Upper lobe of left lung (tissue), 6 donors: ENCODE measurements around the gene EPO. TPM values are rescaled to one million over a fixed set of nuclear protein-coding genes. Genes with fewer than 3 reads are reported as not detected.

Experiments
- ATAC-seq, 2 donors: fragments of 200-7000 bp; cut with Tn5 transposase; one replicate each; pipeline ENCODE4 v1.9.1; 2022; ENCODE audit warnings: mild to moderate bottlenecking in 2 of 2, moderate library complexity in 2 of 2; ENCODE audit not compliant: low FRiP score in 2 of 2
- DNase-seq, 2 donors: peaks; one replicate each; pipeline ENCODE4 v3.0.0-alpha.2; 2019 to 2020
- H3K27ac ChIP-seq, 4 donors: fragments of 200-600 bp; sonication (generic); one replicate each; pipeline ENCODE4 v1.5.1; 2016 to 2019
- H3K27me3 ChIP-seq, 4 donors: fragments of 200-600 bp; sonication (generic); one replicate each; pipeline ENCODE4 v1.5.1; 2017 to 2019
- H3K36me3 ChIP-seq, 4 donors: fragments of 200-600 bp; sonication (generic); one replicate each; pipeline ENCODE4 v1.5.1; 2016 to 2019
- H3K4me1 ChIP-seq, 4 donors: fragments of 200-600 bp; sonication (generic); one replicate each; pipeline ENCODE4 v1.5.1; 2018 to 2019
- H3K4me3 ChIP-seq, 4 donors: fragments of 200-600 bp; sonication (generic); one replicate each; pipeline ENCODE4 v1.5.1; 2017 to 2019; ENCODE audit warnings: mild to moderate bottlenecking in 2 of 4, moderate library complexity in 1 of 4
- H3K9me3 ChIP-seq, 4 donors: fragments of 200-600 bp; sonication (generic); one replicate each; pipeline ENCODE4 v1.5.1; 2018 to 2019
- EP300 ChIP-seq, 4 donors: sonication (generic); formaldehyde crosslinking; IDR thresholded peaks; one replicate each; pipeline ENCODE4 v1.5.1; 2017; ENCODE audit warnings: antibody characterized with exemption in 4 of 4, control low read depth in 2 of 4
- POLR2A ChIP-seq, 4 donors: fragments of 450-650 bp; IDR thresholded peaks; one replicate each; pipeline ENCODE4 v1.5.1; 2016 to 2017; ENCODE audit warnings: antibody characterized with exemption in 4 of 4, mild to moderate bottlenecking in 2 of 4
- POLR2AphosphoS5 ChIP-seq, 2 donors: sonication (generic); formaldehyde crosslinking; IDR thresholded peaks; one replicate each; pipeline ENCODE4 v1.5.1; 2017; ENCODE audit warnings: antibody characterized with exemption in 2 of 2
- WGBS, 2 donors: methylation state at CpG; one replicate each; pipeline ENCODE4 v1.1.5; 2017 to 2018; 5-methylcytosine and 5-hydroxymethylcytosine counted together
- total RNA-seq, 6 donors: library from RNA; depleted of rRNA in 4 of 6; stranded (reverse); fragments of >200 nt in 4 of 6; gene quantifications; one replicate each; pipeline versions ENCODE4 v1.1.0 to v1.2.1, GENCODE V29; 2016 to 2021
- TF ChIP-seq, protein P1 (sequence below), 6 experiments: fragments of 450-650 bp in 4 of 6; fragments of 200-600 bp in 2 of 6; sonication (generic) in 2 of 6; IDR thresholded peaks; one replicate each; pipeline ENCODE4 v1.5.1; 2016 to 2019; ENCODE audit warnings: antibody characterized with exemption in 6 of 6
- donor health status: DM: no; HTN: no; CAD: no; lungs with moderate emphysema.
- donor health status: DM: no; HTN: yes; CAD: no; lungs with severe emphysema.

EPO gene
- total RNA-seq, 6 donors from 2014 or later, result 0.20 TPM; not detected in 5

DNA sequence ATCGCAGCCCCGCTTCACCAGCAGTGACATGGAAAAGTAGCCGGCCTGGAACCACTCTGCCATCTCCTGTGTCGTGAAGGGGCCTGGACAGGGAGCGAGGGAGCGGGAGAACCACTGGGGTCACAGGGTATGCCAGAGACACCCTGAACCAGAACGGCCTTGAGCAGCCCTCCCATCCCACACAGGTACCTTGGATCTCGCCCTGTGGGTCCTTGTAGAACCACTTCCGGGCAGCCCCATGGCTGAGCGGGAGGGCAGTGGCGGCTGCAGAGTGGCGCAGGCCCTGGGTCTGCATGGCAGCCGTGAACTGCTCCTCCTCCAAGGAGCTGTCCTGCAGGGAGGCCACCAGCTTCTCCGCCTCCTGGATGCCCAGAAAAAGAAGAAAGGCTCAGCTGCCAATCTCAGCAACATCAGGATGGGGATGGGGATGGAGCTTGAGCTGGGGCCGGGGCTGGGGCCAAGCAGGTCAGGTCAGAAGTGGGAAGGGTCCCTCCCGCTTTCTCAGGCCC lies 35.7 kb upstream of the EPO start:
- ATAC-seq (no peak), DNase-seq (peak in 1 of 2 donors; percentile 60)
- Histone ChIP-seq H3K27ac (no peak overlapping the region), H3K4me1 (peaks cover 0 to 8% (median 3%) of the 10 kb centered on the region in 4 donors), H3K36me3 (peaks cover 40 to 97% (median 84%) of the 10 kb centered on the region in 4 donors), H3K9me3 (no peaks in the 10 kb centered on the region), H3K27me3 (no peaks in the 10 kb centered on the region), H3K4me3 (no peak overlapping the region)
- 91 to 97% methylated on average over 6 to 16 of the region's 16 CpGs for whole genome bisulfite sequencing, 2 donors
- TF ChIP-seq EP300 (IDR thresholded peaks at IDR 0.05), result no peak
- no peak for TF ChIP-seq POLR2AphosphoS5 (IDR thresholded peaks at IDR 0.05)
- TF ChIP-seq POLR2A (IDR thresholded peaks at IDR 0.05), result no peak
- TF ChIP-seq, protein P1, sequence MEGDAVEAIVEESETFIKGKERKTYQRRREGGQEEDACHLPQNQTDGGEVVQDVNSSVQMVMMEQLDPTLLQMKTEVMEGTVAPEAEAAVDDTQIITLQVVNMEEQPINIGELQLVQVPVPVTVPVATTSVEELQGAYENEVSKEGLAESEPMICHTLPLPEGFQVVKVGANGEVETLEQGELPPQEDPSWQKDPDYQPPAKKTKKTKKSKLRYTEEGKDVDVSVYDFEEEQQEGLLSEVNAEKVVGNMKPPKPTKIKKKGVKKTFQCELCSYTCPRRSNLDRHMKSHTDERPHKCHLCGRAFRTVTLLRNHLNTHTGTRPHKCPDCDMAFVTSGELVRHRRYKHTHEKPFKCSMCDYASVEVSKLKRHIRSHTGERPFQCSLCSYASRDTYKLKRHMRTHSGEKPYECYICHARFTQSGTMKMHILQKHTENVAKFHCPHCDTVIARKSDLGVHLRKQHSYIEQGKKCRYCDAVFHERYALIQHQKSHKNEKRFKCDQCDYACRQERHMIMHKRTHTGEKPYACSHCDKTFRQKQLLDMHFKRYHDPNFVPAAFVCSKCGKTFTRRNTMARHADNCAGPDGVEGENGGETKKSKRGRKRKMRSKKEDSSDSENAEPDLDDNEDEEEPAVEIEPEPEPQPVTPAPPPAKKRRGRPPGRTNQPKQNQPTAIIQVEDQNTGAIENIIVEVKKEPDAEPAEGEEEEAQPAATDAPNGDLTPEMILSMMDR (IDR thresholded peaks at IDR 0.05), result no peak

DNA sequence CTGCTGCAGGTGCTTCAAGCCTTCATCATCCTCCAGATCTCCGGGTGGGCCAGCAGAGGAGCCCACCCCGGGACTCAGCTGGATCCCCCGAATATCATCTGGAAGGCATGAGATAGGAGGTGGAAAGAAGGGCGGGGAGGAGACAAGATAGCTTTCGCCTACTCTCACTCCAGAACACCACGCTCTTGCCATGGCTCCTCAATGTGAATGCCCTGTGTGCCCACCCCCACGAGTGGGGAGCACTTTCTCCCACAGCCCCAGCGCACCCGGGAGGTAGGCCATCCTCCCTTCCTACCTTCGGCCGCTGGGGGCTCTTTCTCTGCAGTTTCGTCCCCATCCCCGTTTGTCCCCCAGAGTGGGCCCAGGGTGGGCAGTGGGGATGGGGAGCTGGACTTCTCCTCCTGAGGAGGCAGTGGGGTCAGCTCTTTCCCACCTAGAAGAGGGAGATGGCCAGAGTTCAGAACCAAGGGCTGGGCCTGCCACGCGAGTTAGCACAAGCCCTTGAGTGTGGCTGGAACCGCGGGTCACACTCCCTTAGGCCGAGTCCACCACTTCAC lies 35.1 kb upstream of the EPO start:
- DNase-seq (peak in 1 of 2 donors; percentile 32), ATAC-seq (no peak)
- Histone ChIP-seq H3K4me3 (no peak overlapping the region), H3K4me1 (peaks cover 0 to 10% (median 0%) of the 10 kb centered on the region in 4 donors), H3K9me3 (no peaks in the 10 kb centered on the region), H3K36me3 (peaks cover 40 to 94% (median 81%) of the 10 kb centered on the region in 4 donors), H3K27ac (no peak overlapping the region), H3K27me3 (no peaks in the 10 kb centered on the region)
- 90 to 94% methylated on average over 14 to 18 of the region's 18 CpGs for WGBS, 2 donors
- TF ChIP-seq EP300 (IDR thresholded peaks at IDR 0.05), result no peak
- TF ChIP-seq POLR2A (IDR thresholded peaks at IDR 0.05), result no peak
- TF ChIP-seq POLR2AphosphoS5 (IDR thresholded peaks at IDR 0.05), result no peak
- TF ChIP-seq, protein P1 (IDR thresholded peaks at IDR 0.05), result no peak

DNA sequence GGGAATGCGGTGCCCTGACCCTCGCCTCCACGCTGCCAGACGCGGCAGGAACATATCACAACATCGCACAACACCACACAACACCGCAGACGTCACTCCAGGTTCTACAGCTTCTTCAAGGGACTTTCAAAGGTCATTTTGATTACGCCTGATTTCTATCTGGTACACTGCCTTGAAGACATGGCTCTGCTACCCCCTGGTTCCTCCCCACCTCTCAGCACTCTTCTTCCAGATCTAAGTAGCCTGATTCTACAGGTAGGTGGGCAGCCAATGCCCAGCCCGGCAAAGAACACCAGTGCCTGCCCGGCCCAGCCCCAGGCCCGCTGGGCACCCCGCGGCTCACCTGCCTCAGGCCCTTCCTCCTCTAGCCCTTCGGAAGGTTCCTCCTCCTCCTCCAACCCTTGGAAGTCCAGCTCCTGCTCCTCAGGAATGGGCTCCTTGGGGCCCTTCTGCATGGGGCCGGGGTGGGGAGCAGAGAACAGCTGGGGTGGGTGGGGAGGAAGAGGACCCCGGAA lies 34.6 kb upstream of the EPO start:
- Histone ChIP-seq H3K4me3 (no peak overlapping the region), H3K27ac (no peak overlapping the region), H3K9me3 (no peaks in the 10 kb centered on the region), H3K27me3 (no peaks in the 10 kb centered on the region), H3K36me3 (peaks cover 40 to 88% (median 77%) of the 10 kb centered on the region in 4 donors), H3K4me1 (peaks cover 0 to 10% (median under 1%) of the 10 kb centered on the region in 4 donors)
- WGBS, 2 donors, result 88 to 94% methylated on average over 15 to 16 of the region's 17 CpGs
- ATAC-seq (no peak), DNase-seq (peak in 1 of 2 donors; percentile 52)
- TF ChIP-seq POLR2A (IDR thresholded peaks at IDR 0.05), result no peak
- TF ChIP-seq EP300 (IDR thresholded peaks at IDR 0.05), result no peak
- TF ChIP-seq, protein P1 (IDR thresholded peaks at IDR 0.05), result no peak
- no peak for TF ChIP-seq POLR2AphosphoS5 (IDR thresholded peaks at IDR 0.05)

DNA sequence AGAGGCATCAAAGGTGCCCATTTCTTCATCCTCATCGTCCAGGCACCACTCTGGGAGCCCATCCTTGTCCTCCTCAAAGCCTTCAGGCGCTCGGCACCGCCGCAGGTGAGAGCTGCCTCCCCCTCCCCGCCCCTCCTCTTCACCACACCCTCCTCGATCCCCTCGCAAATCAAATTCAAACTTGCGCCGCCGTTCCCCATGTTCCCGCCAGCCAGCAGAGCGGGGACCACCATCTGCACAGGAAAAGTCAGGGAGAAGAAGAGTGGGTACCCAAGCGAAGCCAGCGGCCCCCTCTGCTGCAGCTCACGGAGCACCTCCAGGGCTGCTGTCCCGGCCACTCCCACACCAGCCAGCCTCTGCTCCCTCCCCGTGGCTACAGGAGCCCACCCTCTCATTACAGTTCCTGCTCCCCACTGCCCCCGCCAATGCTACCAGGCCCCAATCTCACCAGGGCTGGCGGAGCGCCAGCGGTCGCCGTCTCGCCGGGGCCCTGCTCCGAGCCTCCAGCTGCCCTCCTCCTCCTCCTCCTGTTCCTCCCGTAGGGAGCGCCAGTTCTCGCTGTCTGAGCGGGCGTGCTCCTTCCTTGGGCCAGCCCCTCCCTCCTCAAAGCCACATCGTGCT lies 34.0 kb upstream of the EPO start:
- WGBS, 2 donors, result 86 to 88% methylated on average over 33 of the region's 33 CpGs
- peaks cover 40 to 86% (median 74%) of the 10 kb centered on the region in 4 donors for H3K36me3 ChIP-seq
- H3K9me3 ChIP-seq, result no peaks in the 10 kb centered on the region
- no peak overlapping the region for H3K27ac ChIP-seq
- peaks cover 5 to 16% (median 7%) of the 10 kb centered on the region in 4 donors for H3K4me1 ChIP-seq
- ATAC-seq (no peak), DNase-seq (peak in 1 of 2 donors; percentile 82)
- no peaks in the 10 kb centered on the region for H3K27me3 ChIP-seq
- TF ChIP-seq, protein P1 (IDR thresholded peaks at IDR 0.05), result no peak
- TF ChIP-seq EP300 (IDR thresholded peaks at IDR 0.05) (no peak), POLR2A (IDR thresholded peaks at IDR 0.05) (no peak), POLR2AphosphoS5 (IDR thresholded peaks at IDR 0.05) (no peak)
- no peak overlapping the region for H3K4me3 ChIP-seq
